B cell (primary cell): Measurements from ENCODE around the gene THBS3.

Experiments
- EZH2 ChIP-seq: IDR thresholded peaks from 2 replicates; pipeline ENCODE4 v1.6.1; 2012; ENCODE audit warnings: borderline replicate concordance, low read depth, mild to moderate bottlenecking, moderate library complexity, low read length; ENCODE audit not compliant: insufficient read depth, poor library complexity, severe bottlenecking
- TF ChIP-seq, protein P1 (sequence below): fragments of 200-600 bp; IDR thresholded peaks from one replicate; pipeline ENCODE4 v1.8.0; 2022; ENCODE audit warnings: antibody characterized with exemption, mild to moderate bottlenecking

DNA sequence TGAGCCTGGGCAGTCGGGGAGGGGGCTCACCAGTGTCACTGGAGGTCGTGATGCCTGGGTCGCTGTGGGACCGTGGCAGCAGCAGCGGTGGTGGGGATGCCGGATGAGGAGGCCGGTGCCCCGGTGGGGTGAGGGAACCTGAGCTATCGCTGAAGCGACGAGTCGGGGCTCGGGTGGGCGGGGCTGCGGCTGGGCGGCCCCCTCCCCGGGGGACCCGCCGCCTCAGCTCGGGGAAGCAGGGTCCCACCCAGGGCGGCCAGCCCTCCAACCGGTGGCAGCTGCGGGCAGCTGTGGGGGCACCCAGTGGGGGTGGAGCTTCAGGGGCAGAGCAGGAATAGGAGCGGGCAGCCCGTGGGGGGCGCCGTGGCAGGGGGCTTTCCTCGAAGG is 42.5 kb upstream of the THBS3 start:
- TF ChIP-seq, protein P1, sequence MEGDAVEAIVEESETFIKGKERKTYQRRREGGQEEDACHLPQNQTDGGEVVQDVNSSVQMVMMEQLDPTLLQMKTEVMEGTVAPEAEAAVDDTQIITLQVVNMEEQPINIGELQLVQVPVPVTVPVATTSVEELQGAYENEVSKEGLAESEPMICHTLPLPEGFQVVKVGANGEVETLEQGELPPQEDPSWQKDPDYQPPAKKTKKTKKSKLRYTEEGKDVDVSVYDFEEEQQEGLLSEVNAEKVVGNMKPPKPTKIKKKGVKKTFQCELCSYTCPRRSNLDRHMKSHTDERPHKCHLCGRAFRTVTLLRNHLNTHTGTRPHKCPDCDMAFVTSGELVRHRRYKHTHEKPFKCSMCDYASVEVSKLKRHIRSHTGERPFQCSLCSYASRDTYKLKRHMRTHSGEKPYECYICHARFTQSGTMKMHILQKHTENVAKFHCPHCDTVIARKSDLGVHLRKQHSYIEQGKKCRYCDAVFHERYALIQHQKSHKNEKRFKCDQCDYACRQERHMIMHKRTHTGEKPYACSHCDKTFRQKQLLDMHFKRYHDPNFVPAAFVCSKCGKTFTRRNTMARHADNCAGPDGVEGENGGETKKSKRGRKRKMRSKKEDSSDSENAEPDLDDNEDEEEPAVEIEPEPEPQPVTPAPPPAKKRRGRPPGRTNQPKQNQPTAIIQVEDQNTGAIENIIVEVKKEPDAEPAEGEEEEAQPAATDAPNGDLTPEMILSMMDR, result no peak
- no peak for TF ChIP-seq EZH2
